Measurements from ENCODE around the gene RHBDD3.

- no peak for TF ChIP-seq YY1 (IDR thresholded peaks at IDR 0.05; ENCODE audit: insufficient read depth, insufficient read length)
- no peak for TF ChIP-seq SUZ12 (IDR thresholded peaks at IDR 0.05; ENCODE audit: extremely low read depth, insufficient read depth, insufficient read length)
- TF ChIP-seq ZNF274 (IDR thresholded peaks at IDR 0.05; ENCODE audit: low read depth, low read length), result no peak
Measured at GRCh38 chr22:29309332-29310064, 41.7 kb upstream of the RHBDD3 start.
